Measurements from ENCODE around the gene BTRC. TPM values are rescaled to one million over a fixed set of nuclear protein-coding genes. Genes with fewer than 3 reads are reported as not detected.

BTRC gene
- total RNA-seq, 4 donors from 2014 or later = 11.9 to 19.0 (median 12.2) TPM

GRCh38 chr10:101447477-101447876 is 93.5 kb downstream of the BTRC start:
- H3K36me3 ChIP-seq = no peaks in the 10 kb centered on the region
- H3K27ac ChIP-seq = no peak overlapping the region
- H3K4me3 ChIP-seq = no peak overlapping the region
- no peaks in the 10 kb centered on the region for H3K27me3 ChIP-seq
- TF ChIP-seq CTCF (IDR thresholded peaks at IDR 0.05) (no peak), POLR2A (IDR thresholded peaks at IDR 0.05) (no peak)
- H3K9me3 ChIP-seq = no peaks in the 10 kb centered on the region
- no peaks in the 10 kb centered on the region for H3K4me1 ChIP-seq
- no peak for DNase-seq

- Histone ChIP-seq H3K36me3 (no peaks in the 10 kb centered on the region), H3K4me3 (no peak overlapping the region), H3K4me1 (no peaks in the 10 kb centered on the region), H3K9me3 (no peaks in the 10 kb centered on the region), H3K27me3 (no peaks in the 10 kb centered on the region), H3K27ac (no peak overlapping the region)
- no peak for DNase-seq
- TF ChIP-seq POLR2A (IDR thresholded peaks at IDR 0.05) = no peak
- no peak for TF ChIP-seq CTCF (IDR thresholded peaks at IDR 0.05)
These were observed 96.5 kb downstream of the BTRC start for GRCh38 chr10:101450277-101451080.

- no peak for DNase-seq
- Histone ChIP-seq H3K4me3 (no peak overlapping the region), H3K27me3 (no peaks in the 10 kb centered on the region), H3K9me3 (no peaks in the 10 kb centered on the region), H3K36me3 (no peaks in the 10 kb centered on the region), H3K27ac (no peak overlapping the region), H3K4me1 (no peaks in the 10 kb centered on the region)
- no peak for TF ChIP-seq CTCF (IDR thresholded peaks at IDR 0.05)
- no peak for TF ChIP-seq POLR2A (IDR thresholded peaks at IDR 0.05)
These were observed 97.3 kb downstream of the BTRC start for GRCh38 chr10:101451261-101451660.

- Histone ChIP-seq H3K27me3 (no peaks in the 10 kb centered on the region), H3K36me3 (no peaks in the 10 kb centered on the region), H3K4me3 (no peak overlapping the region), H3K4me1 (no peaks in the 10 kb centered on the region), H3K27ac (no peak overlapping the region), H3K9me3 (no peaks in the 10 kb centered on the region)
- TF ChIP-seq CTCF (IDR thresholded peaks at IDR 0.05) (no peak), POLR2A (IDR thresholded peaks at IDR 0.05) (no peak)
- DNase-seq = no peak
These were observed 97.7 kb downstream of the BTRC start for GRCh38 chr10:101451667-101452069.

GRCh38 chr10:101452176-101452575 is 98.2 kb downstream of the BTRC start:
- H3K27me3 ChIP-seq = no peaks in the 10 kb centered on the region
- no peaks in the 10 kb centered on the region for H3K36me3 ChIP-seq
- DNase-seq = no peak
- H3K9me3 ChIP-seq = no peaks in the 10 kb centered on the region
- H3K27ac ChIP-seq = no peak overlapping the region
- no peaks in the 10 kb centered on the region for H3K4me1 ChIP-seq
- no peak for TF ChIP-seq POLR2A (IDR thresholded peaks at IDR 0.05)
- no peak for TF ChIP-seq CTCF (IDR thresholded peaks at IDR 0.05)
- H3K4me3 ChIP-seq = no peak overlapping the region

Data from Peyer's patch (tissue), 4 donors.